Mucosa of descending colon (tissue), 3 donors: ENCODE data around the gene ADO. TPM values are rescaled to one million over a fixed set of nuclear protein-coding genes. Genes with fewer than 3 reads are reported as not detected.
A peak's percentile ranks its signal among the peaks of the same experiment; 100 is the strongest.
"Not testable (repeated sequence)": the region's sequence is repeated elsewhere in the genome, so short reads cannot be mapped to it uniquely, and the experiment has no call there.

ENCODE experiments used
- ATAC-seq: fragments of 200-7000 bp; cut with Tn5 transposase; one replicate; pipeline ENCODE4 v1.9.1; 2020; ENCODE audit warnings: mild to moderate bottlenecking, moderate library complexity
- DNase-seq, 3 donors: peaks; one replicate each; pipeline ENCODE4 v3.0.0-alpha.2; 2020
- H3K36me3 ChIP-seq: fragments of 200-600 bp; one replicate; pipeline ENCODE4 v1.8.0; 2021; ENCODE audit warnings: low read depth, mild to moderate bottlenecking
- H3K4me1 ChIP-seq: fragments of 200-600 bp; one replicate; pipeline ENCODE4 v1.8.0; 2021; ENCODE audit warnings: low read depth, mild to moderate bottlenecking
- H3K4me3 ChIP-seq: fragments of 200-600 bp; one replicate; pipeline ENCODE4 v1.8.0; 2021; ENCODE audit warnings: mild to moderate bottlenecking
- H3K9me3 ChIP-seq: fragments of 200-600 bp; one replicate; pipeline ENCODE4 v1.8.0; 2021; ENCODE audit warnings: mild to moderate bottlenecking
- CTCF ChIP-seq: fragments of 200-600 bp; IDR thresholded peaks from one replicate; pipeline ENCODE4 v1.8.0; 2022; ENCODE audit warnings: antibody characterized with exemption, mild to moderate bottlenecking
- intact Hi-C, 2 donors: fragments of 100-400 bp; cut with DNase I in 1 of 2; cut with micrococcal nuclease in 1 of 2; formaldehyde crosslinking; loops; one replicate each; pipeline versions ENCODE4 v1.11.0 to v1.11.1; 2022; cut with DNase I, micrococcal nuclease
- total RNA-seq, 3 donors: library from RNA; stranded (reverse); fragmentation: NEBNext Ultra II Directional in 2 of 3; extraction: Animal tissue kit (Norgen Biotek cat#: 25700) in 2 of 3; gene quantifications; one replicate each; pipeline versions ENCODE4 v1.2.1 to v1.2.4, GENCODE V29; 2021 to 2023
- donor health status: DM: no; HTN: no; CAD: no; lungs with moderate emphysema.
- donor health status: DM: no; HTN: no; CAD: no.
- donor health status: DM: no; HTN: yes; CAD: no.

The ADO gene
- total RNA-seq, 3 donors from 2014 or later = 10.1 to 16.8 (median 10.3) TPM

GRCh38 chr10:62772186-62772974, 32.1 kb upstream of the ADO start:
- TF ChIP-seq CTCF = no peak
- no peak for DNase-seq
- intact Hi-C loops = no loop called here
- H3K9me3 ChIP-seq = no peaks in the 10 kb centered on the region
- H3K4me1 ChIP-seq = no peaks in the 10 kb centered on the region
- no peak overlapping the region for H3K4me3 ChIP-seq
- ATAC-seq = no peak
- no peaks in the 10 kb centered on the region for H3K36me3 ChIP-seq

GRCh38 chr10:62778125-62778524, 26.4 kb upstream of the ADO start:
- no peaks in the 10 kb centered on the region for H3K36me3 ChIP-seq
- H3K4me3 ChIP-seq = no peak overlapping the region
- no peak for DNase-seq
- no peaks in the 10 kb centered on the region for H3K9me3 ChIP-seq
- no peak for ATAC-seq
- H3K4me1 ChIP-seq = no peaks in the 10 kb centered on the region
- intact Hi-C loops = no loop called here
- no peak for TF ChIP-seq CTCF

GRCh38 chr10:62779487-62780248, 24.9 kb upstream of the ADO start:
- intact Hi-C loops = no loop called here
- ATAC-seq (peak; percentile 71), DNase-seq (peak in 1 of 3 donors; percentile 60)
- H3K4me3 ChIP-seq = no peak overlapping the region
- TF ChIP-seq CTCF = no peak
- H3K4me1 ChIP-seq = no peaks in the 10 kb centered on the region
- H3K36me3 ChIP-seq = no peaks in the 10 kb centered on the region
- H3K9me3 ChIP-seq = no peaks in the 10 kb centered on the region

GRCh38 chr10:62784537-62784936, 20.0 kb upstream of the ADO start:
- H3K9me3 ChIP-seq, DNase-seq, intact Hi-C loops, H3K4me1 ChIP-seq, H3K36me3 ChIP-seq, ATAC-seq, H3K4me3 ChIP-seq: not testable (repeated sequence)

GRCh38 chr10:62788285-62788684, 16.2 kb upstream of the ADO start:
- ATAC-seq, H3K36me3 ChIP-seq, H3K9me3 ChIP-seq, DNase-seq, H3K4me1 ChIP-seq, intact Hi-C loops, H3K4me3 ChIP-seq: not testable (repeated sequence)

- no peak for TF ChIP-seq CTCF
- Histone ChIP-seq H3K9me3 (no peaks in the 10 kb centered on the region), H3K4me1 (no peaks in the 10 kb centered on the region), H3K36me3 (no peaks in the 10 kb centered on the region), H3K4me3 (no peak overlapping the region)
- ATAC-seq = no peak
- intact Hi-C loops = no loop called here
- DNase-seq = no peak
Measured at GRCh38 chr10:62788861-62789467, 15.6 kb upstream of the ADO start.
